CD4-positive, alpha-beta T cell (primary cell): Measurements from ENCODE around the gene CTSL. TPM values are rescaled to one million over a fixed set of nuclear protein-coding genes. Genes with fewer than 3 reads are reported as not detected.

Experiments
- ATAC-seq: fragments of 200-7000 bp; cut with Tn5 transposase; one replicate; pipeline ENCODE4 v1.10.0; 2022; ENCODE audit warnings: mild to moderate bottlenecking; ENCODE audit not compliant: poor library complexity
- CTCF ChIA-PET: fragments of 350-600 bp; sonication (Branson Sonifier 250); formaldehyde crosslinking; loops from one replicate; lab custom pipeline; 2021; ENCODE audit warnings: antibody characterized with exemption, inconsistent platforms; lab: Charles Lee
- POLR2A ChIA-PET: fragments of 350-600 bp; sonication (Branson Sonifier 250); formaldehyde crosslinking; loops from one replicate; lab custom pipeline; 2021; ENCODE audit warnings: antibody characterized with exemption, inconsistent platforms; lab: Charles Lee
- DNase-seq, 14 experiments: peaks; one replicate each; pipeline ENCODE4 v3.0.0-alpha.2; 2013 to 2020; ENCODE audit warnings: mixed read lengths in 2 of 14
- H3K27ac ChIP-seq, 2 donors: one replicate each; pipeline versions ENCODE4 v1.5.1 to v1.7.0; 2013; ENCODE audit warnings: low read length in 2 of 2, low read depth in 1 of 2, mild to moderate bottlenecking in 1 of 2
- H3K27me3 ChIP-seq, 2 experiments: 1 replicate in 1 of 2; 2 replicates in 1 of 2; pipeline versions ENCODE4 v1.6.1 to v1.7.0; 2013; ENCODE audit warnings: low read length in 2 of 2, control low read depth in 1 of 2, mild to moderate bottlenecking in 1 of 2, moderate library complexity in 1 of 2; ENCODE audit not compliant: insufficient read depth in 2 of 2, control insufficient read depth in 1 of 2
- H3K36me3 ChIP-seq: one replicate; pipeline ENCODE4 v1.6.1; 2013; ENCODE audit warnings: low read length, control low read depth; ENCODE audit not compliant: insufficient read depth
- H3K4me1 ChIP-seq: one replicate; pipeline ENCODE4 v1.6.1; 2013; ENCODE audit warnings: low read length, control low read depth; ENCODE audit not compliant: insufficient read depth
- H3K4me3 ChIP-seq: one replicate; pipeline ENCODE4 v1.5.1; 2013; ENCODE audit warnings: mild to moderate bottlenecking, low read length, moderate library complexity
- H3K9me3 ChIP-seq, 2 experiments: 1 replicate in 1 of 2; 2 replicates in 1 of 2; pipeline versions ENCODE4 v1.6.1 to v1.7.0; 2013; ENCODE audit warnings: low read length in 2 of 2, mild to moderate bottlenecking in 2 of 2, control low read depth in 1 of 2, moderate library complexity in 1 of 2; ENCODE audit not compliant: control insufficient read depth in 1 of 2, insufficient read depth in 1 of 2
- H3K27ac Mint-ChIP-seq: one replicate; pipeline ENCODE4 v1.8.0; 2020; ENCODE audit warnings: mixed read lengths
- H3K27me3 Mint-ChIP-seq: one replicate; pipeline ENCODE4 v1.8.0; 2021; ENCODE audit warnings: mixed read lengths
- H3K36me3 Mint-ChIP-seq: one replicate; pipeline ENCODE4 v1.8.0; 2021; ENCODE audit warnings: low read depth, mixed read lengths
- H3K4me1 Mint-ChIP-seq: one replicate; pipeline ENCODE4 v1.8.0; 2021; ENCODE audit warnings: low read depth, mixed read lengths
- H3K4me3 Mint-ChIP-seq: one replicate; pipeline ENCODE4 v1.8.0; 2020; ENCODE audit warnings: mild to moderate bottlenecking, mixed read lengths
- H3K9me3 Mint-ChIP-seq: one replicate; pipeline ENCODE4 v1.8.0; 2020; ENCODE audit warnings: mixed read lengths
- intact Hi-C, 2 experiments: fragments of 100-400 bp; cut with DNase I in 1 of 2; cut with micrococcal nuclease in 1 of 2; formaldehyde crosslinking; loops; one replicate each; pipeline versions ENCODE4 v1.15.1 to v1.9.0; 2023 to 2025; cut with DNase I, micrococcal nuclease
- total RNA-seq, 174 experiments: library from RNA in 2 of 174; stranded (reverse) in 2 of 174; gene quantifications; one replicate each; pipeline ENCODE4 v1.2.3 and lab custom pipeline; 2021 to 2026
- TF ChIP-seq, protein P1 (sequence below): fragments of 200-600 bp; IDR thresholded peaks from one replicate; pipeline ENCODE4 v1.8.0; 2022; ENCODE audit warnings: antibody characterized with exemption, mild to moderate bottlenecking

Gene CTSL
- total RNA-seq, 2 experiments from 2014 or later: 7.5 to 7.9 TPM

- Mint-ChIP-seq H3K4me3 (no peak overlapping the region), H3K27me3 (peaks cover 11% of the 10 kb centered on the region), H3K27ac (no peak overlapping the region), H3K9me3 (peaks cover 3% of the 10 kb centered on the region), H3K36me3 (no peaks in the 10 kb centered on the region), H3K4me1 (no peaks in the 10 kb centered on the region)
- H3K36me3 ChIP-seq: no peaks in the 10 kb centered on the region
- DNase-seq (no peak), ATAC-seq (no peak)
- peaks cover 0 to 7% of the 10 kb centered on the region in 2 experiments for H3K9me3 ChIP-seq
- no peak overlapping the region for H3K4me3 ChIP-seq
- intact Hi-C loops: no loop called here
- ChIA-PET CTCF (no interaction called here), POLR2A (no interaction called here)
- H3K27ac ChIP-seq: no peak overlapping the region
- no peaks in the 10 kb centered on the region for H3K27me3 ChIP-seq
- H3K4me1 ChIP-seq: no peaks in the 10 kb centered on the region
- TF ChIP-seq, protein P1, sequence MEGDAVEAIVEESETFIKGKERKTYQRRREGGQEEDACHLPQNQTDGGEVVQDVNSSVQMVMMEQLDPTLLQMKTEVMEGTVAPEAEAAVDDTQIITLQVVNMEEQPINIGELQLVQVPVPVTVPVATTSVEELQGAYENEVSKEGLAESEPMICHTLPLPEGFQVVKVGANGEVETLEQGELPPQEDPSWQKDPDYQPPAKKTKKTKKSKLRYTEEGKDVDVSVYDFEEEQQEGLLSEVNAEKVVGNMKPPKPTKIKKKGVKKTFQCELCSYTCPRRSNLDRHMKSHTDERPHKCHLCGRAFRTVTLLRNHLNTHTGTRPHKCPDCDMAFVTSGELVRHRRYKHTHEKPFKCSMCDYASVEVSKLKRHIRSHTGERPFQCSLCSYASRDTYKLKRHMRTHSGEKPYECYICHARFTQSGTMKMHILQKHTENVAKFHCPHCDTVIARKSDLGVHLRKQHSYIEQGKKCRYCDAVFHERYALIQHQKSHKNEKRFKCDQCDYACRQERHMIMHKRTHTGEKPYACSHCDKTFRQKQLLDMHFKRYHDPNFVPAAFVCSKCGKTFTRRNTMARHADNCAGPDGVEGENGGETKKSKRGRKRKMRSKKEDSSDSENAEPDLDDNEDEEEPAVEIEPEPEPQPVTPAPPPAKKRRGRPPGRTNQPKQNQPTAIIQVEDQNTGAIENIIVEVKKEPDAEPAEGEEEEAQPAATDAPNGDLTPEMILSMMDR: no peak
These were observed 23.6 kb downstream of the CTSL start for GRCh38 chr9:87749335-87750035.

DNA sequence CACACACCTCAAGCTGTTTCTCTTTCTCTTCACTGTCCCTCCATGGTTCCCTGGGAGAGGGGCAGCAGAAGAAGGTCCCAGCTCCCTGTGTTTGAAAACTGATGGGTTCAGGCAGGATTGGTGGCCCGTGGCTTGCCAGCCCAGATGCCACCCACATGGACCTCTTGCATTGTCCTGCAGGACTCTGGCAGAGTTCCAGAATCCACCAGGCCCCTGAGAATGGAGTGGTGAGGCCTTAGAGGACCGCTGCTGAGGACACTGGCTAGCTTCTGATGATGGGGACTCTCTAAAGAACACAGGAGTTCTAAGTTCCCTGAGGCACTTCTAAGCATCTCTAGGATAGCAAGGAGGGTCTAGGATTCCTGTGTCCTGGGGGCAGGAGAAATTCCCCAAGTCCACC lies 24.8 kb downstream of the CTSL start:
- TF ChIP-seq, protein P1: no peak
- ATAC-seq (no peak), DNase-seq (no peak)
- Mint-ChIP-seq H3K4me1 (no peaks in the 10 kb centered on the region), H3K36me3 (no peaks in the 10 kb centered on the region), H3K27ac (no peak overlapping the region), H3K27me3 (peaks cover 11% of the 10 kb centered on the region), H3K9me3 (peaks cover 3% of the 10 kb centered on the region), H3K4me3 (no peak overlapping the region)
- CTCF ChIA-PET: no interaction called here
- POLR2A ChIA-PET: no interaction called here
- intact Hi-C loops: no loop called here
- H3K27ac ChIP-seq: no peak overlapping the region
- peaks cover 0 to 8% of the 10 kb centered on the region in 2 experiments for H3K9me3 ChIP-seq
- no peak overlapping the region for H3K4me3 ChIP-seq
- H3K4me1 ChIP-seq: no peaks in the 10 kb centered on the region
- no peaks in the 10 kb centered on the region for H3K36me3 ChIP-seq
- H3K27me3 ChIP-seq: no peaks in the 10 kb centered on the region

GRCh38 chr9:87751423-87751822 lies 25.5 kb downstream of the CTSL start:
- Mint-ChIP-seq H3K9me3 (peaks cover 3% of the 10 kb centered on the region), H3K36me3 (no peaks in the 10 kb centered on the region), H3K27ac (no peak overlapping the region), H3K4me1 (no peaks in the 10 kb centered on the region), H3K4me3 (no peak overlapping the region), H3K27me3 (peaks cover 11% of the 10 kb centered on the region)
- TF ChIP-seq, protein P1: no peak
- H3K36me3 ChIP-seq: no peaks in the 10 kb centered on the region
- no peak overlapping the region for H3K4me3 ChIP-seq
- DNase-seq (no peak), ATAC-seq (no peak)
- ChIA-PET POLR2A (no interaction called here), CTCF (no interaction called here)
- intact Hi-C loops: no loop called here
- H3K27ac ChIP-seq: no peak overlapping the region
- H3K9me3 ChIP-seq: peaks cover 0 to 8% of the 10 kb centered on the region in 2 experiments
- H3K27me3 ChIP-seq: no peaks in the 10 kb centered on the region
- H3K4me1 ChIP-seq: no peaks in the 10 kb centered on the region
